ENCODE results near the gene YPEL4. TPM values are rescaled to one million over a fixed set of nuclear protein-coding genes. Genes with fewer than 3 reads are reported as not detected.

YPEL4 gene
- total RNA-seq, 2 donors from 2014 or later, result 0.44 to 0.98 TPM

DNA sequence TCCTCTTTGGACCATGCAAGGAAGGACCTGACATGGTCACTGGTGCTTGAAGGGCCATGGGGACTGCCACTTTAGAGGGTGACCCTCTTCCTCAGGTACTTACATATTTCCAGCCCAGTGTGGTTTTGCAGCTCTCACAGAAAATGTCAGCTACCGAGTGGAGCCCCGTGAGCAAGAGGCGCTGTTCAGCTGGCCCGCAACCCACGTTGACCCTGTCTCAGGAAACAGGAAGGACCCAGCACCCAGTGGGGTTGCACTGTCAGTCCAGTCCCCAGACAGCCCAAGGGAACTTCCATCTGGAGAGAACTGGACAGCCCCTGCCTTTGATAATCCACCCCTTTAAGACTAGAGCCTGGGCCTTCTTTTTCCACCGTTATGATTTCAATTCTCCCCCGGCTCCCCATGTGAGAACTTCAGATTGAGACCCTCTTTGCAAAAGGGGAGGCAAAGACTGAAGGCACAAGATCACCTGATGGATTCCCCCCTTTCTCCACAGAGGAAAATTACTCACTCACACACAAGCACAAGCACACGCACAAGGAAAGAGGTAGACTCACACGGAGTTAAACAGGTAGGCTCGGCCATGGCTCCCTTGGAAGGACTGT, 3.4 kb downstream of the YPEL4 start:
- TF ChIP-seq, protein P1, sequence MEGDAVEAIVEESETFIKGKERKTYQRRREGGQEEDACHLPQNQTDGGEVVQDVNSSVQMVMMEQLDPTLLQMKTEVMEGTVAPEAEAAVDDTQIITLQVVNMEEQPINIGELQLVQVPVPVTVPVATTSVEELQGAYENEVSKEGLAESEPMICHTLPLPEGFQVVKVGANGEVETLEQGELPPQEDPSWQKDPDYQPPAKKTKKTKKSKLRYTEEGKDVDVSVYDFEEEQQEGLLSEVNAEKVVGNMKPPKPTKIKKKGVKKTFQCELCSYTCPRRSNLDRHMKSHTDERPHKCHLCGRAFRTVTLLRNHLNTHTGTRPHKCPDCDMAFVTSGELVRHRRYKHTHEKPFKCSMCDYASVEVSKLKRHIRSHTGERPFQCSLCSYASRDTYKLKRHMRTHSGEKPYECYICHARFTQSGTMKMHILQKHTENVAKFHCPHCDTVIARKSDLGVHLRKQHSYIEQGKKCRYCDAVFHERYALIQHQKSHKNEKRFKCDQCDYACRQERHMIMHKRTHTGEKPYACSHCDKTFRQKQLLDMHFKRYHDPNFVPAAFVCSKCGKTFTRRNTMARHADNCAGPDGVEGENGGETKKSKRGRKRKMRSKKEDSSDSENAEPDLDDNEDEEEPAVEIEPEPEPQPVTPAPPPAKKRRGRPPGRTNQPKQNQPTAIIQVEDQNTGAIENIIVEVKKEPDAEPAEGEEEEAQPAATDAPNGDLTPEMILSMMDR (IDR thresholded peaks at IDR 0.05), result no peak
- no peaks in the 10 kb centered on the region for H3K4me1 ChIP-seq
- H3K36me3 ChIP-seq, result no peaks in the 10 kb centered on the region
- H3K27me3 ChIP-seq, result peaks cover 36% of the 10 kb centered on the region
- no peak overlapping the region for H3K9ac ChIP-seq (ENCODE audit: low read depth in 2 of 2, low read length in 2 of 2)
- no peak overlapping the region for H3K4me3 ChIP-seq
- intact Hi-C loops (cut with DNase I), result loop anchor here (10.0 kb wide), 1 partner anchor 111 kb away; the partner anchor contains the start of genes SMTNL1 and TIMM10
- H3K27ac ChIP-seq, result no peak overlapping the region
- H3K9me3 ChIP-seq, result no peaks in the 10 kb centered on the region
- DNase-seq, result no peak

- no peaks in the 10 kb centered on the region for H3K4me1 ChIP-seq
- H3K27me3 ChIP-seq, result peaks cover 36% of the 10 kb centered on the region
- H3K36me3 ChIP-seq, result no peaks in the 10 kb centered on the region
- intact Hi-C loops (cut with DNase I), result loop anchor here (10.0 kb wide), 1 partner anchor 111 kb away; the partner anchor contains the start of genes SMTNL1 and TIMM10
- TF ChIP-seq, protein P1 (IDR thresholded peaks at IDR 0.05), result no peak
- no peaks in the 10 kb centered on the region for H3K9me3 ChIP-seq
- H3K27ac ChIP-seq, result no peak overlapping the region
- no peak overlapping the region for H3K9ac ChIP-seq (ENCODE audit: low read depth in 2 of 2, low read length in 2 of 2)
- no peak for DNase-seq
- H3K4me3 ChIP-seq, result no peak overlapping the region
Observed at GRCh38 chr11:57645689-57646085, 4.0 kb downstream of the YPEL4 start.

- Histone ChIP-seq H3K9ac (ENCODE audit: low read depth in 2 of 2, low read length in 2 of 2) (no peak overlapping the region), H3K36me3 (no peaks in the 10 kb centered on the region), H3K27me3 (peaks cover 36% of the 10 kb centered on the region), H3K4me1 (no peaks in the 10 kb centered on the region), H3K4me3 (no peak overlapping the region), H3K27ac (no peak overlapping the region), H3K9me3 (no peaks in the 10 kb centered on the region)
- intact Hi-C loops (cut with DNase I), result loop anchor here (5.0 to 10.0 kb wide), 2 partner anchors 110 to 298 kb away; partner anchors contain the start of genes SMTNL1 and TIMM10
- TF ChIP-seq, protein P1 (IDR thresholded peaks at IDR 0.05), result peak; percentile 84
- peak; percentile 92 for DNase-seq
Observed at GRCh38 chr11:57644748-57645688, 4.7 kb downstream of the YPEL4 start.

- Histone ChIP-seq H3K27me3 (peaks cover 29% of the 10 kb centered on the region), H3K27ac (no peak overlapping the region), H3K36me3 (no peaks in the 10 kb centered on the region), H3K4me3 (no peak overlapping the region), H3K4me1 (no peaks in the 10 kb centered on the region), H3K9me3 (no peaks in the 10 kb centered on the region), H3K9ac (ENCODE audit: low read depth in 2 of 2, low read length in 2 of 2) (no peak overlapping the region)
- TF ChIP-seq, protein P1 (IDR thresholded peaks at IDR 0.05), result no peak
- no peak for DNase-seq
- intact Hi-C loops (cut with DNase I), result loop anchor here (5.0 to 10.0 kb wide), 2 partner anchors 109 to 297 kb away; partner anchors contain the start of genes SMTNL1 and TIMM10
Observed at GRCh38 chr11:57643802-57644201, 5.9 kb downstream of the YPEL4 start.

- no peak for DNase-seq
- peaks cover 3% of the 10 kb centered on the region for H3K27me3 ChIP-seq
- H3K4me1 ChIP-seq, result no peaks in the 10 kb centered on the region
- no peak overlapping the region for H3K27ac ChIP-seq
- TF ChIP-seq, protein P1 (IDR thresholded peaks at IDR 0.05), result peak; percentile 13
- no peaks in the 10 kb centered on the region for H3K9me3 ChIP-seq
- intact Hi-C loops (cut with DNase I), result loop anchor here (2.0 to 10.0 kb wide), 3 partner anchors 72 to 294 kb away; partner anchors contain the start of genes SMTNL1 and TIMM10
- no peaks in the 10 kb centered on the region for H3K36me3 ChIP-seq
- H3K4me3 ChIP-seq, result no peak overlapping the region
- H3K9ac ChIP-seq (ENCODE audit: low read depth in 2 of 2, low read length in 2 of 2), result no peak overlapping the region
Observed at GRCh38 chr11:57641011-57641807, 8.5 kb downstream of the YPEL4 start.

All from colonic mucosa (tissue), 4 donors.